SK-N-SH (cell line): ENCODE results near the gene CEBPZOS. TPM values are rescaled to one million over a fixed set of nuclear protein-coding genes. Genes with fewer than 3 reads are reported as not detected.

Experiments
- CTCF ChIA-PET: fragments of 300-600, 350-600 bp; formaldehyde crosslinking; extraction: SDS; loops from one replicate; lab custom pipeline; 2021; lab: Yijun Ruan, JAX
- POLR2A ChIA-PET: fragments of 350-600 bp; sonication (Branson Sonifier 250); formaldehyde crosslinking; extraction: SDS; loops from one replicate; lab custom pipeline; 2020; ENCODE audit warnings: antibody characterized with exemption, inconsistent platforms; lab: Yijun Ruan, JAX
- DNase-seq: peaks from one replicate; pipeline ENCODE4 v3.0.0; 2012
- H2AFZ ChIP-seq: fragments of 200-600 bp; sonication (generic); 2 replicates; pipeline ENCODE4 v1.8.1; 2016; ENCODE audit warnings: antibody characterized with exemption, mild to moderate bottlenecking, low read depth
- H3F3A ChIP-seq: fragments of 200-600 bp; sonication (generic); replicated peaks from 2 replicates; pipeline ENCODE3; 2016; ENCODE audit warnings: antibody characterized with exemption, mild to moderate bottlenecking; ENCODE audit not compliant: insufficient read depth
- H3K27ac ChIP-seq, 2 experiments: fragments of 200-500 bp in 1 of 2; fragments of 200-600 bp in 1 of 2; sonication (Bioruptor generic) in 1 of 2; sonication (generic), shearing (Covaris generic) in 1 of 2; 2 replicates each; pipeline versions ENCODE4 v1.5.1 to v1.6.1; 2014 to 2016; ENCODE audit warnings: low read depth in 2 of 2, inconsistent platforms in 1 of 2, low read length in 1 of 2, mild to moderate bottlenecking in 1 of 2, mixed read lengths in 1 of 2
- H3K27me3 ChIP-seq: fragments of 200-600 bp; sonication (generic), shearing (Covaris generic); 2 replicates; pipeline ENCODE4 v1.6.1; 2016; ENCODE audit warnings: mixed run types; ENCODE audit not compliant: insufficient read depth
- H3K36me3 ChIP-seq, 2 experiments: fragments of 200-500 bp in 1 of 2; fragments of 200-600 bp in 1 of 2; sonication (Bioruptor generic) in 1 of 2; sonication (generic) in 1 of 2; replicated peaks in 1 of 2; 2 replicates each; pipeline versions ENCODE3 to v1.5.1; 2014 to 2016; ENCODE audit warnings: low read length in 1 of 2, mild to moderate bottlenecking in 1 of 2; ENCODE audit not compliant: insufficient read depth in 2 of 2, control insufficient read depth in 1 of 2
- H3K4me1 ChIP-seq, 2 experiments: fragments of 200-500 bp in 1 of 2; fragments of 200-600 bp in 1 of 2; sonication (Bioruptor generic) in 1 of 2; sonication (generic), shearing (Covaris generic) in 1 of 2; 2 replicates each; pipeline versions ENCODE4 v1.5.1 to v1.6.1; 2014 to 2016; ENCODE audit warnings: low read depth in 1 of 2, low read length in 1 of 2, mixed run types in 1 of 2; ENCODE audit not compliant: insufficient read depth in 2 of 2, control insufficient read depth in 1 of 2
- H3K4me2 ChIP-seq: fragments of 200-600 bp; sonication (generic), shearing (Covaris generic); 2 replicates; pipeline ENCODE4 v1.6.1; 2017; ENCODE audit warnings: mixed run types
- H3K4me3 ChIP-seq, 2 experiments: fragments of 200-500 bp in 1 of 2; fragments of 200-600 bp in 1 of 2; sonication (Bioruptor generic) in 1 of 2; sonication (generic), shearing (Covaris generic) in 1 of 2; 2 replicates each; pipeline versions ENCODE4 v1.5.1 to v1.8.1; 2014 to 2016; ENCODE audit warnings: low read depth in 2 of 2, inconsistent platforms in 1 of 2, low read length in 1 of 2, mild to moderate bottlenecking in 1 of 2, mixed read lengths in 1 of 2, moderate library complexity in 1 of 2
- H3K79me2 ChIP-seq: fragments of 200-600 bp; sonication (generic); 2 replicates; pipeline ENCODE4 v1.8.1; 2017; ENCODE audit warnings: mild to moderate bottlenecking; ENCODE audit not compliant: insufficient read depth
- H3K9ac ChIP-seq: fragments of 200-600 bp; sonication (generic); 2 replicates; pipeline ENCODE4 v1.6.1; 2017; ENCODE audit warnings: mixed run types
- H3K9me2 ChIP-seq: fragments of 200-600 bp; sonication (generic); 2 replicates; pipeline ENCODE4 v1.6.1; 2017; ENCODE audit warnings: mixed run types
- H3K9me3 ChIP-seq: fragments of 200-600 bp; sonication (generic); 2 replicates; pipeline ENCODE4 v1.6.1; 2017; ENCODE audit warnings: mixed run types, mild to moderate bottlenecking, moderate library complexity
- H4K20me1 ChIP-seq: fragments of 200-600 bp; sonication (generic); 2 replicates; pipeline ENCODE4 v1.6.1; 2017; ENCODE audit warnings: mild to moderate bottlenecking, mixed run types; ENCODE audit not compliant: insufficient read depth
- CHD2 ChIP-seq: fragments of 150-350 bp; IDR thresholded peaks from 2 replicates; pipeline ENCODE4 v1.6.1; 2018; ENCODE audit warnings: low read length; ENCODE audit not compliant: partially characterized antibody
- ELF1 ChIP-seq: IDR thresholded peaks from 2 replicates; pipeline ENCODE4 v1.4.0; 2012
- FOXJ3 ChIP-seq: sonication (generic); formaldehyde crosslinking; IDR thresholded peaks from 2 replicates; pipeline ENCODE4 v1.5.1; 2020; ENCODE audit warnings: mild to moderate bottlenecking, missing genetic modification reagents
- GABPA ChIP-seq: IDR thresholded peaks from 2 replicates; pipeline ENCODE4 v1.4.0; 2012; ENCODE audit warnings: low read depth, mild to moderate bottlenecking
- GATA2 ChIP-seq: sonication (generic); formaldehyde crosslinking; IDR thresholded peaks from 2 replicates; pipeline ENCODE4 v1.5.0; 2020; ENCODE audit warnings: mild to moderate bottlenecking, missing genetic modification reagents
- MEF2A ChIP-seq: IDR thresholded peaks from 2 replicates; pipeline ENCODE4 v1.4.0; 2012; ENCODE audit warnings: low read depth, borderline replicate concordance
- POLR2AphosphoS5 ChIP-seq: IDR thresholded peaks from 2 replicates; pipeline ENCODE4 v1.6.1; 2012; ENCODE audit warnings: low read depth, low read length
- TAF1 ChIP-seq: IDR thresholded peaks from 2 replicates; pipeline ENCODE4 v1.6.1; 2012; ENCODE audit warnings: low read depth, mild to moderate bottlenecking, low read length, moderate library complexity, borderline replicate concordance
- TEAD4 ChIP-seq: IDR thresholded peaks from 2 replicates; pipeline ENCODE4 v1.4.0; 2012; ENCODE audit warnings: mild to moderate bottlenecking, borderline replicate concordance; ENCODE audit not compliant: insufficient read depth
- WGBS: methylation state at CpG from one replicate; pipeline ENCODE4 v1.1.6; 2017; ENCODE audit warnings: low lambda C conversion rate; 5-methylcytosine and 5-hydroxymethylcytosine counted together
- polyA plus RNA-seq, 3 experiments: library from polyadenylated mRNA; depleted of rRNA; stranded (reverse); fragments of >200 nt; gene quantifications; 2 replicates each; pipeline ENCODE4 v1.2.3, GENCODE V29; 2012
- TF ChIP-seq, protein P1 (sequence below): fragments of 150-350 bp; IDR thresholded peaks from 2 replicates; pipeline ENCODE4 v1.6.1; 2016; ENCODE audit warnings: mild to moderate bottlenecking, low read depth, low read length
- TF ChIP-seq, protein P2 (sequence below): IDR thresholded peaks from 2 replicates; pipeline ENCODE4; 2012
- TF ChIP-seq, protein P3 (sequence below): fragments of 200-600 bp; sonication (generic); IDR thresholded peaks from 2 replicates; pipeline ENCODE4 v1.6.1; 2017; ENCODE audit warnings: antibody characterized with exemption, mild to moderate bottlenecking, moderate library complexity
- TF ChIP-seq, protein P4 (sequence below): IDR thresholded peaks from 2 replicates; pipeline ENCODE4 v1.6.1; 2012; ENCODE audit warnings: mild to moderate bottlenecking, low read depth, low read length, moderate library complexity

The CEBPZOS gene
- polyA plus RNA-seq, 1 of the 3 experiments (the other 2 are of a cell fraction): 27.5 TPM

DNA sequence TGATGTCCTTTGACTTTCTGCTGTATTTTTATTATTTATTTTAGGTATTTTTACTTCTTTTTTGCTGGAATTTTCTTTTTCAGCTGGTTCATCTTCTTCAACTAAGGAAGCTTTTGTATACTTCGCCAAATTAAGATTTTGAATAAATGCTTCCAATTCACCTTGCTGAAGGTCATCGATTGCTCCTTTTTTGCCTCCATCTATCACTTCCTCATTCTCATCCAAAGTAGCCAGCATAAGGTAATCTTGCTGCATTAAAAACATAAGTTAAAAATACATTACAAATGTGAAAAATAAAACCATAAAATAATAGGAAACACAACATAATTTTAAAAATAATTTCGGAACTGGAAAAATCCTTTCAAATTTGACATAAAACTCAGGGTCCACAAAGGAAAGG is 32.5 kb downstream of the CEBPZOS start (continued):
- TF ChIP-seq TEAD4: no peak
- no peak for TF ChIP-seq POLR2AphosphoS5
- no peak for TF ChIP-seq FOXJ3 (CRISPR knock-in tag)
- no peak for TF ChIP-seq MEF2A

DNA sequence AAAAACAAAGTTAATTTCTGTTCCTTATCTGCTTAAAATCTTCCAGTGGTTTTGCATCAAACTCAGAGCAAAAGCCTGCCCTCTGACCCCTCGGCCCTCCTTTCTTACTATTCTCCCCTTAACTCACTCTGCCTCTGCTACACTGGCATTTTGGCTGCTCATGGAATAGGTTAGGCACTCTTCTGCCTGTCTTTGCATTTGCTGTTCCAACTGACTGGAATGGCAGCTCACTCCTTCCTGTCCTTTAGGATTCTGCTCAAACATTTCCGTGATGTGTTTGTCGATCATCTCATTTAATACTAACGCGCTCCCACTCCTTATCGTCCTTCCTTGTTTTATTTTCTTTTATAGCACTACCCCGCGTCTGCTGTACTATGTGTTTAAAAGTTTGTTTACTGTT is 34.3 kb downstream of the CEBPZOS start:
- TF ChIP-seq MEF2A: no peak
- TF ChIP-seq, protein P1, sequence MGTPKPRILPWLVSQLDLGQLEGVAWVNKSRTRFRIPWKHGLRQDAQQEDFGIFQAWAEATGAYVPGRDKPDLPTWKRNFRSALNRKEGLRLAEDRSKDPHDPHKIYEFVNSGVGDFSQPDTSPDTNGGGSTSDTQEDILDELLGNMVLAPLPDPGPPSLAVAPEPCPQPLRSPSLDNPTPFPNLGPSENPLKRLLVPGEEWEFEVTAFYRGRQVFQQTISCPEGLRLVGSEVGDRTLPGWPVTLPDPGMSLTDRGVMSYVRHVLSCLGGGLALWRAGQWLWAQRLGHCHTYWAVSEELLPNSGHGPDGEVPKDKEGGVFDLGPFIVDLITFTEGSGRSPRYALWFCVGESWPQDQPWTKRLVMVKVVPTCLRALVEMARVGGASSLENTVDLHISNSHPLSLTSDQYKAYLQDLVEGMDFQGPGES: no peak
- TF ChIP-seq CHD2: no peak
- no peak for TF ChIP-seq GABPA
- TF ChIP-seq ELF1: no peak
- TF ChIP-seq, protein P2, sequence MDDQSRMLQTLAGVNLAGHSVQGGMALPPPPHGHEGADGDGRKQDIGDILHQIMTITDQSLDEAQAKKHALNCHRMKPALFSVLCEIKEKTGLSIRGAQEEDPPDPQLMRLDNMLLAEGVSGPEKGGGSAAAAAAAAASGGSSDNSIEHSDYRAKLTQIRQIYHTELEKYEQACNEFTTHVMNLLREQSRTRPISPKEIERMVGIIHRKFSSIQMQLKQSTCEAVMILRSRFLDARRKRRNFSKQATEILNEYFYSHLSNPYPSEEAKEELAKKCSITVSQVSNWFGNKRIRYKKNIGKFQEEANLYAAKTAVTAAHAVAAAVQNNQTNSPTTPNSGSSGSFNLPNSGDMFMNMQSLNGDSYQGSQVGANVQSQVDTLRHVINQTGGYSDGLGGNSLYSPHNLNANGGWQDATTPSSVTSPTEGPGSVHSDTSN: no peak
- TF ChIP-seq TAF1: no peak
- H2AFZ ChIP-seq: peak overlapping the region; percentile 90

DNA sequence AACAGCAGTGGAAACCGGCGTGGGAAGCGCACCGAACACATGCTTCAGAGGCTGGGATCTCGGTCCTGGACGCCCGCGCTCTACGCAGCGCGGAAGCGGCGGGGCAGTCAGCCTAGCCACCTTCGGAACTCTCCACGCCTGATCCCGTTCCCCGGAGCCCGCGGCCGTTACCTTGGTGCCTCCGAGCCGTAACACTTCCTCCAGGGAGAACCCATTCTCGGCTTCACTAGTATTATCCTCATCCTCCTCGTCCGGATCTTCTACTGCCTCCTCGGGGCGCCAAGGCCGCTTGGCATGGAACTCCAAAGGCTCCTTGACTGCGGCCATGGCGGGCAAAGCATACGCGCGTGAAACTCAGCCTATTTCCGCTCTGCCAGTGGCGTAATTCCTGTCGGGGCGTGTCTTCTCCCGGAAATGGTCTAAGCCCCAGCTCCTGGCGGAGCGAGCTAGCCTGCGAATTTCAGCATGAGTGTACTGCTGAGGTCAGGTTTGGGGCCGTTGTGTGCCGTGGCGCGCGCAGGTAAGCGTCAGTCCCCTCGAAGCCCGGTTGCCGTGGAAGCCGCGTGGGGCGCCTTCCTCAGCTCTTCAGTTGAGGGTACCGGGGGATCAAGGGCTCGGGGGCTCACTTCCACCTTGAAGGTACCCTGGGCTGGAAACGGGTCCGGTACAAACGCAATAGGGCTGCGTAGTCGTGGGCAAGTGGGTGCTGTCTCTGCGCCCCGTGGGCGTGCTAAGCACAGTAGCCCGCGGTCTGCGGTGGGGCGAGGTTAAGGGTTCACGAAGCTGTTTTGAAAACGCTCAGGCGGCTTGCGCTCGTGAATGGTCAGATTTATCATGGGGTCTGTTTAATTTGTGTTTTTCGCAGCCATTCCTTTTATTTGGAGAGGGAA is 35.2 kb downstream of the CEBPZOS start, which contains the start of the genes CEBPZ and NDUFAF7:
CEBPZ (minus strand) TSS at position 356 of the 890 bp plus-strand sequence; CDS start at position 327, 29 bp downstream.
NDUFAF7 (plus strand) TSS at position 418 of the 890 bp plus-strand sequence; CDS start at position 466, 48 bp downstream.
- POLR2A ChIA-PET: interaction anchor here (1.0 kb wide), 1 partner anchor 13 kb away, joined by 7 read pairs; no protein-coding TSS in a partner anchor
- Histone ChIP-seq H3K9me3 (no peaks in the 10 kb centered on the region), H4K20me1 (peaks cover 11% of the 10 kb centered on the region), H3K4me1 (peaks cover 22 to 34% of the 10 kb centered on the region in 2 experiments; a peak in 3 of 4 replicates), H3K36me3 (peaks cover 34 to 48% of the 10 kb centered on the region in 2 experiments), H3K27me3 (no peaks in the 10 kb centered on the region), H3K4me2 (peak within 1 kb of the TSS; percentile 87), H3K79me2 (peaks cover 98% of the 10 kb centered on the region), H3K27ac (peak within 1 kb of the TSS; percentile 83 to 90), H3K9me2 (no peaks in the 10 kb centered on the region), H2AFZ (peak within 1 kb of the TSS; percentile 90), H3K4me3 (peak within 1 kb of the TSS; percentile 94 to 97), H3F3A (peaks cover 4% of the 10 kb centered on the region), H3K9ac (peak within 1 kb of the TSS; percentile 83)
- CTCF ChIA-PET: interaction anchor here (0.6 to 1.6 kb wide), 11 partner anchors 8 to 601 kb away, joined by 3 to 5 read pairs (median 4); no protein-coding TSS in a partner anchor
- peak; percentile 95 for DNase-seq
- under 1% methylated on average over 43 of the region's 73 CpGs for WGBS
- TF ChIP-seq GATA2 (CRISPR knock-in tag) (no peak; the same call in 1 of the 2 replicates), POLR2AphosphoS5 (peak; percentile 96), TEAD4 (no peak)
- TF ChIP-seq, protein P1: no peak
- TF ChIP-seq, protein P3, sequence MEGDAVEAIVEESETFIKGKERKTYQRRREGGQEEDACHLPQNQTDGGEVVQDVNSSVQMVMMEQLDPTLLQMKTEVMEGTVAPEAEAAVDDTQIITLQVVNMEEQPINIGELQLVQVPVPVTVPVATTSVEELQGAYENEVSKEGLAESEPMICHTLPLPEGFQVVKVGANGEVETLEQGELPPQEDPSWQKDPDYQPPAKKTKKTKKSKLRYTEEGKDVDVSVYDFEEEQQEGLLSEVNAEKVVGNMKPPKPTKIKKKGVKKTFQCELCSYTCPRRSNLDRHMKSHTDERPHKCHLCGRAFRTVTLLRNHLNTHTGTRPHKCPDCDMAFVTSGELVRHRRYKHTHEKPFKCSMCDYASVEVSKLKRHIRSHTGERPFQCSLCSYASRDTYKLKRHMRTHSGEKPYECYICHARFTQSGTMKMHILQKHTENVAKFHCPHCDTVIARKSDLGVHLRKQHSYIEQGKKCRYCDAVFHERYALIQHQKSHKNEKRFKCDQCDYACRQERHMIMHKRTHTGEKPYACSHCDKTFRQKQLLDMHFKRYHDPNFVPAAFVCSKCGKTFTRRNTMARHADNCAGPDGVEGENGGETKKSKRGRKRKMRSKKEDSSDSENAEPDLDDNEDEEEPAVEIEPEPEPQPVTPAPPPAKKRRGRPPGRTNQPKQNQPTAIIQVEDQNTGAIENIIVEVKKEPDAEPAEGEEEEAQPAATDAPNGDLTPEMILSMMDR: no peak
- TF ChIP-seq, protein P4, sequence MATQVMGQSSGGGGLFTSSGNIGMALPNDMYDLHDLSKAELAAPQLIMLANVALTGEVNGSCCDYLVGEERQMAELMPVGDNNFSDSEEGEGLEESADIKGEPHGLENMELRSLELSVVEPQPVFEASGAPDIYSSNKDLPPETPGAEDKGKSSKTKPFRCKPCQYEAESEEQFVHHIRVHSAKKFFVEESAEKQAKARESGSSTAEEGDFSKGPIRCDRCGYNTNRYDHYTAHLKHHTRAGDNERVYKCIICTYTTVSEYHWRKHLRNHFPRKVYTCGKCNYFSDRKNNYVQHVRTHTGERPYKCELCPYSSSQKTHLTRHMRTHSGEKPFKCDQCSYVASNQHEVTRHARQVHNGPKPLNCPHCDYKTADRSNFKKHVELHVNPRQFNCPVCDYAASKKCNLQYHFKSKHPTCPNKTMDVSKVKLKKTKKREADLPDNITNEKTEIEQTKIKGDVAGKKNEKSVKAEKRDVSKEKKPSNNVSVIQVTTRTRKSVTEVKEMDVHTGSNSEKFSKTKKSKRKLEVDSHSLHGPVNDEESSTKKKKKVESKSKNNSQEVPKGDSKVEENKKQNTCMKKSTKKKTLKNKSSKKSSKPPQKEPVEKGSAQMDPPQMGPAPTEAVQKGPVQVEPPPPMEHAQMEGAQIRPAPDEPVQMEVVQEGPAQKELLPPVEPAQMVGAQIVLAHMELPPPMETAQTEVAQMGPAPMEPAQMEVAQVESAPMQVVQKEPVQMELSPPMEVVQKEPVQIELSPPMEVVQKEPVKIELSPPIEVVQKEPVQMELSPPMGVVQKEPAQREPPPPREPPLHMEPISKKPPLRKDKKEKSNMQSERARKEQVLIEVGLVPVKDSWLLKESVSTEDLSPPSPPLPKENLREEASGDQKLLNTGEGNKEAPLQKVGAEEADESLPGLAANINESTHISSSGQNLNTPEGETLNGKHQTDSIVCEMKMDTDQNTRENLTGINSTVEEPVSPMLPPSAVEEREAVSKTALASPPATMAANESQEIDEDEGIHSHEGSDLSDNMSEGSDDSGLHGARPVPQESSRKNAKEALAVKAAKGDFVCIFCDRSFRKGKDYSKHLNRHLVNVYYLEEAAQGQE: no peak

More for the DNA sequence above, 34.3 kb downstream of the CEBPZOS start:
- peak overlapping the region; percentile 83 for H3K9ac ChIP-seq
- peak overlapping the region; percentile 94 to 97 for H3K4me3 ChIP-seq
- no peaks in the 10 kb centered on the region for H3K9me2 ChIP-seq
- DNase-seq: peak; percentile 36
- no peaks in the 10 kb centered on the region for H3K27me3 ChIP-seq
- H3K4me2 ChIP-seq: peak overlapping the region; percentile 87
- H3K9me3 ChIP-seq: no peaks in the 10 kb centered on the region
- POLR2A ChIA-PET: no interaction called here
- WGBS: under 1% methylated on average over 8 of the region's 8 CpGs
- H3K4me1 ChIP-seq: peaks cover 22 to 34% of the 10 kb centered on the region in 2 experiments; a peak in 3 of 4 replicates
- H3K36me3 ChIP-seq: peaks cover 34 to 40% of the 10 kb centered on the region in 2 experiments
- H4K20me1 ChIP-seq: peaks cover 11% of the 10 kb centered on the region
- peaks cover 4% of the 10 kb centered on the region for H3F3A ChIP-seq
- H3K27ac ChIP-seq: peak overlapping the region; percentile 83 to 90
- H3K79me2 ChIP-seq: peaks cover 95% of the 10 kb centered on the region
- CTCF ChIA-PET: interaction anchor here (1.4 to 1.5 kb wide), 2 partner anchors 34 to 165 kb away, joined by 5 read pairs; no protein-coding TSS in a partner anchor
